HG03064 (cell line): ENCODE results near the gene LBH.

Source experiments
- ATAC-seq: cut with Tn5 transposase; IDR thresholded peaks from one replicate; pipeline ENCODE4 v1.9.1; 2021; ENCODE audit warnings: low read depth; ENCODE audit not compliant: unreplicated experiment

Gene LBH

DNA sequence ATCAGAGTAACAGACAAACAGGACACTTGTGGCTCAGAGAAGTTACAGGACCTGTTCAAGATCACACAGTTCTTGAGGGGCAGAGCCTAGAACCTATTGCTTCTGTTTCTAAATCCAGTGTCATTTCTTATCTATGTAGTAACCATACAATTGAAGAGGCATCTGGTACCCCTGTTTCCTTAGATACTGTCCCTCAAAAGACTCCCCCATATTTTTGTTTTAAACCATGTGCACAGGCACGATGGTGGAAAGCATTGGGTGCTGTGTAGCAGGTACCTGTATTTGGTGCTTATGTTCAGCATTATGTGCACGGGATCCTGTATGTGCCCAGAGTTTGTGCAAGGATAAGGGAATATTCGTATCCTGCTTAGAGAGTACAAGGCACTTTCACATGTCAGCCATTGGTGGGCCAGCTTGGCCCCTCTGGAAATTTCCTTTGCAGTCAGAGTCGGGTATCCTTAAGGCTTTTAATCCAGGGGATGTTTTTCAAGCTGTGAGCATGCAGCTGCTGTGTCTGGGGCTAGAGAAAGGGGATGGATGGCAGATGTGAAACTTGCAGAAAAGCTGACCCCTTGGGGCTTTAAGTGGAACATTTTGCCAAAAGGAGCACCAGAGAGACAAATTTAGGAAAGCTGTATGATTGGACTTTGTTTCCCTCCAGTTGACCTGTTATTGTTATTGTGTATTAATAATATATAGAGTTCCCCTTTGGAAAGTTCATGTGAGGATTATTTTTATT, 2.1 kb downstream of the LBH start:
- ATAC-seq = no peak

DNA sequence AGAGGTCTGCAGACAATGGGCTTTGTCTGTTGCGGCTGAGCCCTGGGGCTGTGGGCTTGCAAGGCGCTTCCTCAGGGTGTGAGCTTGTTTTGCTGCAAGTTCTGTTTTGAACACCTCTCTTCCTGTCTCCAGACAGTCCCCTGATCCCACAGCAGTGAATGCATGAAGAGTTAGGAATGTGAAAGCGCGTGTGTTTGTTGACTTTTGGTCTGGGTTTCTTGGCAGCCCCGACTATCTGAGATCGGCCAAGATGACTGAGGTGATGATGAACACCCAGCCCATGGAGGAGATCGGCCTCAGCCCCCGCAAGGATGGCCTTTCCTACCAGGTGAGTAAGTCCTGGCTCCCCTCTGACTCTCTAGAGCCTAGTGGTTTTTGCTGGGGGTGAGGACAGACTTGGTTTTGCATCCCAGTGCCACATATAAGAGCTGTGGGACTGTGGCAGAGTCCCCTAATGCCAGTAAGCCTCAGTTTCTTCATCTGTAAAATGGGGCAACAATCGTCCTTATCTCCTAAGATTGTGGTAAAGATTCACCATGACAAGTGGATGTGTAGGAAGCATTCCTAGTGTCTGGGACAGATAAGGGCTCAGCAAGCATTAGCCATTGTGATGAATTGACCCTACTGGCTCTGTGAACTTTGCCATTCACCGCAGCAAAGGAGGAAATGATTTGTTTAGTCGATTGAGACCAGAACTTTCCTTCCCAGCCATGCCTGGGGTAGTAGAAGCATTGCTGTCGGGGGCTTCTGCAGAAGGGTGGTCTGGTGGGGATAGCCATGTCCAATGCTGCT, 3.0 kb downstream of the LBH start:
- ATAC-seq = no peak

DNA sequence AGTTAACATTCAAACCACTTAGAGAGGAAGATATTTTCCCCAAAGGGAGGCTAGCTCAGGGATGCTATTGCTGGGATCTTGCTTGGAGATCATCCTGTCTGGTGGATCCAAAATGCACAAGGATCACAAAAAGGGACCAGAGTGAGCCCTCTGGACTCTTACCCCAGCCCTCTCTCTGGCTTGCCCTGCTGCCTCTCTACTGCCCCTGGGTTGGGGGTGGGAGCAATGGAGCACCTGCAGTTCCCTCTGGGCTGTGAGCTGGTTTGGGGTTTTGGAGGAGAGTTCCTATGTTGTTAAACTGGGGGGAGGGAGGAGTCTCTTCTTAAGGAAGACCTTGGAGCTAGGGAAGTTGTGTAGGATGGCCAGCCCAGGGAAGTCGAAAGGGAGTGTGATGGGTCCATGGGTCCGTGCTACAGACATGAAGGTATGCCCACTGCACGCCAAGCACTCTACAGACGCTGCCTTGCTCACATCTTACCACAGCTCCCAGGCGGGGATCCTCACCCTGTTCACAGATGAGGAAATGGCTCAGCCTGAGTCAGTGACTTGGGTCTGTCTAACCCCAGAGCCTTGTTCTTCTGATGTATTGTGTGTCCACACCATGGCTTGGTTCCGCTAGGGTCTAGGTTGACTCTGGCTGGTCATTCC, 3.8 kb downstream of the LBH start:
- ATAC-seq = no peak

DNA sequence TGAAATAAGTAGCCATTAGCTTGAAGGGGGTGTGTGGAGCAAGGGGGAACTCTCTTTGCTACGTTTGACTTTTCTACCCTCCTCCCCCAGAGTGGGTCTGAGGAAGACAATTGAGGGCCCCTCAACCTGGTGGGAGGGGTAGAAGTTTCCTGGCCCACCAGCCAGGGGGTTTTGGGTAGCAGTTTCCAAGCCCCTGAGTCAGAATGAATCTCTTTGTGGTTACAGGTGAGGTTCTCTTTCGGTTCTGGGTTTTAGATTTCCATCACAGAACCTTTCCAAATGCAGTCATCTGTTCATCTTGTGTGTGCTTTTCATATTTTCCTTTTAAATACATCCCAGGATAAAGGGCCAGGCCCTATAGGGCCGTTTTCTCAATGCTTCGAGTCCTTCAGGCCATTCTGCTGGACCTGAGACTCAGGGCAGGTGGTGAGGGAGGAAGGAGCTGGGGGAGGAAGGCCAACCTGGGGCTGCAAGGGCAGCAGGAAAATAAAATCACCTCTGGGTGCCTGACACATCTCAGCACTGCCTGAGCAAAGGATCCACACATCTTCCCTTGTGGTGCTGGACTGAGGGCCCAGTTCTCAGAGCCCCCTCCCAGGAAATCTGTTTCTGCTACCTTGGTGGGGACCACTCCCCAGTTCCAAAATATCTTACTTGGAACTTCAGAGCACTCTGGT, 4.7 kb downstream of the LBH start:
- ATAC-seq = no peak

DNA sequence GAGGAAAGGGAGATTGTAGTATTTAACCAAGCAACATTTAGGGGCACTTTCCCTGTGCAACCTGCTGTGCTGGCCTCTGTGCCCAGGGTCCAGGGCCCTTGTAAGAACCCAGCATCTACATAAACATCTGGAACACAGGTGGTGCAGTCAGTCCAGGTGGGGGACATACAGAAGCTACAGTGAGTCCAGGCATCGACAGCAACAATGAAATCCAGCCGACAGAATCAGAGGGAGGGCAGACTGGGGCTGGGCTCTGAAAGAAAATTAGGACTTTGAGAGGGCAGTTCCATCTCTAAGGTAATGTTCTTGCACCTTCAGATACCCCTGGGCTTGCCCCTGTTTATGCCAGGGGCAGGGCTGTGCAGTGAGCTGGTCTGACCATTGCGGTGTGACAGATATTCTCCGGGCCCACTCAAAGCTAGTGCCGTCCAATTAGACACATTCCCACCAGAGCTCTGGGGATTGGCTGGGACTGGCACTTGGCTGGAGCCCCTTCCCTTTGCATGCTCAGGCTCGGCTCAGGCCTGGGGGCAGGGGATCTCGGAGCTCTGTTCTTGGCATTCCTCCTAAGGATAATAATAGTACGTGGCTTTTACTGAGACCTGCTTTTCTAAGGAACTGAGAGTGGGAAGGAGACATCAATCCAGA, 5.4 kb downstream of the LBH start:
- ATAC-seq = no peak

DNA sequence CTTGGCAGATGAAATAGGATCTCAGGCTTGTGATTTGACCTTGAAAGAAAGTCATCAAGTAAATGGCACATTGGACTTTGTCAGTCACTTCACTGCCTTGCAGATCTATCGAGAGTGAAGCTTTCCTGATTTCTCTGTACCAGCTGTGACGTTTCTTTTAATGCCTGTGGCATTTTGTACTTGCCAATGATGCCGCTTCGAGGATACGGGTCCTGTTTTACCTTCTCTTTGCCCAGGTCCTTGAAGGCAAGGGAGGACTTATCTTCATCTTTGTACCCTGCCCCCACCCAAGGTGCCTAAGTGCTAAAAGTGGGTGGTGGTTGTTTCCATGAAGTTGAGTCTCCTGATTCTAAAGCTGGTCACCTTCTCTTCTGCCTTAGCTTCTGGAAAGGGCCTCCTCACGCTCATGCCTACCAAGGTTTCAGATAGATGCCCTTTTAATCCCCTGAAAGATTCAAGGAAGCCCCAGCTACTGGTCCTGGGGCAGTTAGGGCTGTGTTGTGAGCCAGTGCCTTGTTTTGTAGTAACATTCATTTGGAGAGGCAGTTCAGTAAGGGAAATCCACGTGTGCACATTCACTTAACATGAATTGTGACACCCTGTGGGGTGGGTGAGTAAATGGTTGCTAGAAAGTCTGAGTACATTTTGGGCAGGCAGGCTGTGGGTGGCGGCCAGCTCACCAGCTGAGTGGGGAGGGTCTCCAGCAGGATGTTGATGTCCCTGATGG, 6.1 kb downstream of the LBH start:
- ATAC-seq = no peak

DNA sequence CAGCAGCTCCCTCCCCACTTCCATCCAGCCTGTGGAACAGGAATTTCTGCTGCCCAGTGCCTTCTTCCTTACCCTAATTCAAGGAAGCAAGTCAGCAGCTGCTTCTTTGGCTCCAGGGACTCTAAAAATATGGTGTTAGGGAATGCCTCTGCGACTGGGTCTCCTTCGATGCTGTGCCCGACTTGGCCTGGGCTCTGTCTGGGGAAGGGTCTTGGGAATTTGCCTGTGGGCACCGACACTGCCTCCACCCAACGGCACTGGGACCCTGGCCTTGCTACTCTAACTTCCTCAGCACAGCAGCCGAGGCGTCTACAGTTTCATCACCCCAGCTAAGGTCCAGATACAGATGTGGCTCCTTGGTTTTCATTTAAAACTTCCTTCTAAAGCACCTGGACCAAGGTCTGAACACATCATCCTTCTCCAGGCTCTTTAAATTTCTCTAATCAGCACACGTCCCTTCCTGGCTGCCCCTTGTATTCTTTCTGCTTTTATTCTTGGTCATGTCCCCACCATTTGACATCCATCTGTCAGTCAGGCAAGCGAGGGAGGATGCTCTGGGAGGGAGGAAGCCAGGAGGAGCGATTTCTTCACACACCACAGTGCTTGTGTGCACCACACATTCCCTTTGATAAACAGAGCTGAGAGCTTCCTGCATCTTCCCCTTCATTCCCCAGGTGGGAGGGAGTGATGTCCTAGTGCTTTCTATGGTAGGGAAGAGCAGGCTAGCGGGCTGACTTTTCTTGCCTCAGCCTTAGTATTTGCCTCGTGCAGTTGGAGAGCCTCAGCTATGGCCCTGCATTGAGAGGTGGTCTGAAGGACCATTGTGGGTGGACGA, 6.8 kb downstream of the LBH start:
- ATAC-seq = no peak

DNA sequence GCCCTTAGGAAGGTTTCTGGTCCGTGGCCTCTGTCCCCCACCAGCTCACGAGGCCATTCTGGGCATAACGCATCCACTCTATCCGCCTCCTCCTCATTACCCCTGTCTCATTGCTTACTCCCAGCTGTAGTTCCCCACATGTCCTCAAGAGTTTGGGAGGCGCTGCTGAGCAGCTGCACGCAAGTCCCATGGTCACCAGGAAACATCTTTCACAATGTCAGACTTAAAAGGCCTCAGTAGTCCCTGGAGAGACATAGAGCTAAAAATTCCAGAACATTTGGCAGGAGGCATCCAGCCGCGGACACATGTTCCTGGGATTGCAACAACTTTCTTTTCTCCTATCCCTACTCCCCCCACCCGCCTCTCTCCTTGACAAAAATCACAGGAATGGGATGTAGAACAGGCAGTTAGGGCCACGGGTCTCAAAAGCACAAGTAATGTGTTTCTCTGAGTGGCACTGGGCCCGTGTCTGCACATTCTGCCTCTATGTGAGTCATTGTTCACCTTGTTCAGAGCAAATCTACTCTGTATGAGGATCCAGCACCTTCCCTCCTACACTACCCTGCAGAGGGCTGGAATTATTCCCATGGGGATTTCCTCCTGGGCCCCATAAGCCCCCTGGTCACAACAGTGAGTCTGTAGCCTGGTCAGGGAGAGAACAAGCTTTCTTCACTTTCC, 8.1 kb downstream of the LBH start:
- no peak for ATAC-seq

DNA sequence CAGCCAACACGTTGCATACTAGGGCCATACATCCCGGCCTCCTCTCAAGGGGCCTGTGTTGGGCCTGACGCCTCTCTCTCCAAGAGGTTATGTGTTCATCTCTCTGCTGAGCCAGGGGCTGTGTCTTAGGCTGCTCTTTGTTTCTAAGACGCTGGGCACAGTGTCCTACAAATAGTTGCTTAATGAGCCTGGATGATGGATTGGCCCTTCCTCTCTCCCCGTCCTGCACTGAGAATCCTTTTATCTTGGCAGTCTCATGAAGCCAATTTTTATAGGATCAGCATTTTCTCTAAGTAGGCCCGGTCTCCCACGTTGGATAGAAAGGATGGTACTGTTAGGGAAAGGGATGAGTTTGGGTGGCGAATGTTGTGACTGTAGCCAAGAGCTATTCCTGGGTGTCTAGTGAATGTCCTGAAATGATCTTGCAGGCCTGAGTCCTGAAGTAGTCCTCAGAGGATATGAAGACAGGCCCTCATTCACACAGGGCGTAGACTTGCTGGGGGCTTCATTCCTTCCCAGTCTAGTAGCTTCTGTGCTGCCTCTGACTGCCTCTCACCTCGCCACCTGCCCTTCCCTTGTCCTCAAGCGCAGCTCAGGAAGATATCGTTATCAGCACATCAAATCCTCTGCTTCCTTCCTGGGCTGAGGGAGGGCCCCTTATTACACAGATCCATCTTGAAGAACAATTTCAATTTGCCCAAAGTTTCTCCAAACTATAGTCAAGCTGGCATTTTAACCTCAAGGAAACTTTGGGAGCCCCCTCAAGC, 8.8 kb downstream of the LBH start:
- ATAC-seq = no peak

DNA sequence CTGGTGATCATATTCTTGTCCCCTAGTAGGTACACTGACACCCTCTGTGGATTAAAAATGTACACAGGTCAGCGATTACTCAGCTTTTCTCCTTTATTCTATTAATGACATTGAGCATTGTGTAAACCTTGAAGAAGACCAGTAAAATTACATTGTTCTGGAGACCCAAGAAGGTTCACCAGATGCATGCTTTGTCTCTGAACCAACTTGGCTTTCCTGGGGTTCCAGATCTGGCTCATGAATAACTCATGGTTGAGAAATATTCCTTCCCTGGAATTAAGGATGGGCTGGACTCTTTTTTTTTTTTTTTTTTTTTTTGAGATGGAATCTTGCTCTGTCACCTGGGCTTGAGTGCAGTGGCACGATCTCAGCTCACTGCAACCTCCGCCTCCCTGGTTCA, 11.9 kb downstream of the LBH start:
- no peak for ATAC-seq

DNA sequence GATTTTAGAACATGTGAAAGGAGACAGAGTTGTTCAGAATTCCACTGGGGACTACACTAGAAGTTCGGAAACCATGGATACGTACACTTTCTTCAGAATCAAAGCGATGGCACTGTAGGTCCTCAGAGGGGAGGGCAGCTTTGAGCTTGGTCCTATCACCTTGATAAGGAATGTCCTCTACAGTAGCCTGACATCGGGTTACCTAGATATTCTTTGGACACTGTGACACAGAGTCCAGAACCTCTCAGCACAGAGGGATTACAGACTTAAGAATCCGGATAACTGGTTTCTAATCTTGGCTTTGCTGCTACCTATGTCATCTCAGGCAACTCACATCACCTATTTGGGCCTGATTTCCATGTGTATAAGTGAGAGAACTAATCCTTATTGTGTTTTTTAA, 14.0 kb downstream of the LBH start:
- no peak for ATAC-seq

DNA sequence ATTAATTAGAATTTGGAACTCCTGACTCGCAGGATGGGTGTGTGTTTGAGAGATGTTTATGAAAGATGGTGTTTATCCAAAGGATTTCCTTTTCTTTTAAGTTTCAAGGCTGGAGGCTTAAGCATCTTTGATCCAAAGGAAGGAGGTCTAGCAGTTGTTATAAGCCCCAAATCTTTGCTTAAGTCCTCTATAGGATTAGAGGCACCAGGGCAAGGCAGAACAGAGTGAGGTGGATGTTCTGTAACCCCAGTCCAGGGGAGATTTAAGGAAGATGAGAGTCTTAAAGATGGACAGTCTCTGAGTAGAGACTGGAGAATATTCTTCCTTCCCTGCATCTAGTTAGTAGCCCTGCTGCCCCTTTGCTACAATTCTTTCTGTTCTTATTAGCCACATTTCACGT, 17.5 kb downstream of the LBH start:
- no peak for ATAC-seq

DNA sequence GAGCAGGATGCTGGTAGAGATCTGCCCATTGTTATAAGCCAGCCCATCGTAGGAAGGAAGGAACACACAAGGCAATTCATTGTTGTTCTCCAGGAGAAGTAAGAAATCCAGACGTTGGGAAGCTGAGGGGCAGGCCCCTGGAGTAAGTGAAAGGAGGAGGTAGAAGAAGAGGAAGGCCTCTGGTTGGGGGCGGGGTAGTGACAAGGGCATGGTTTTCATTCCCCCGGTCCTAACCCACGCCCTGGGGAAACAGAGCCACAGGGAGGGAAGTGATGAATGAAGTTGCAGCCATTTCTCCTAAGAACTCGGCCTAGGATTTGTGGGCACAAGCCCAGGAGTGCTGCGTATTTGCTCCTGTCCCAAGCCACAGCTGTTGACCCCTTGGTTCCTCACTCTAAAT, 18.0 kb downstream of the LBH start:
- no peak for ATAC-seq

DNA sequence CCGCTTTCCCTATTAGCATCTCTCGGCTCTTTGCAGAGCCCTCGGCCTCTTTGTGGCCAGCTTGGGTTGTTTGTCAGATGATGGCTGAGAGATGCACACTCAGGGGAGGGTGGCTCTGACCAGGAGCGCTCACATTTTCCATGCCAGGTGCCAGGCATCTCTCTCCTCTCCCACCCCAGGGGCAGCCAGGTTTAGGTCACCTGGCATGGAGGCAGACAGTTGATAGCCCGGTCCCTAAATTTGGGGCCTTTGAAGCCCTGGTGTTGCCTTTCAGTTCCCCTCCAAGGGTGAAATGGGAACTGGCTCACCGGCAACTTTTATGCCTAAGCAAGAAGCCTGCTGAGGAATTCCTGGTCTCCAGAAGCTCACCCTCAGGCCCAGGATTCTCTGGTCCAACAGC, 19.1 kb downstream of the LBH start:
- ATAC-seq = no peak

DNA sequence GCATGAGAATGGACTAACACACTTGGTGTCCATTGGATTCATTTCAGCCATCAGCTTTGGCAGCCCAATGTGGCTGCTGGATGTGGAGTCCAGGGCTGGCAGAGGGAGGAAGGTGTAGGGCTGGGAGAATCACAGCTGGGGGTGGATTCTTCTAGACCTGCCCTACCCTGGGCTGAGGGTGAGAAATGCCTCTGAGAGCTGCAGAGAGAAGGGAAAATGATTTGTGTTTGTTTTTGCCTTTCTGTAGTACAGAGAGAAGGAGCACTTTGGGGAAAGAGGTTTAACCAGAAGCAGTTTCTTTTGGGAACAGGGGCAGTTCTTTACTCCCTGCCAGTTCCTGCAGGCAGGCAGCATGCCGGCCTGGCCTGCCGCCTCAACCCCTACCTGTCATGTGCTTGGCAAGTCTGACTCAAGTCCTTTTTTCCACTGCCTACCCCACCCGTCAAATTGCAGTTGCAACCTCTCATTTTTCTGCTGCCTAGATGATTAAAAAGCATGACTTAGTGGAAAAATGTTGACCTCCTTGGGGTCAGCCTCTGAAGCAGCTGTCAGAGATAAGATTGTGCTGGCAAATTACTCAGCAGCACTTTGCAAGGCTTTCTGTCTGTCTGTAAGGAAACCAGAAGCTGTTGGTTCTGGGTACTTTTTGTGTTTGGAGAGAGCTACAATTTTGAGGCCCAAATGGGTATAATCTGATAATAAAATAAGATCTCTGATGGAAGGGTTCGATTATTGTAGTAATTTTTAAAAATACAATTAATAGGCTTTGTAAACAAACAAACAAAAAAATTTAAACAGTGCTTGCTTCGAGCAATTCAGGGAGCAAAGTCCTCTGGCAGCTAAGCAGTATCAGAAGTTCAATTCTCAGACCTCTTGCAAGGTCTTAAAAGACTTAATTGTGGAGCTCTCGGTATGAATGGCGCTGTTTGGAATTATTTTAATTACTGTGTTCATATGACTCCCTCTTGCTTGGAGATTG, 21.7 kb downstream of the LBH start:
- ATAC-seq = no peak

DNA sequence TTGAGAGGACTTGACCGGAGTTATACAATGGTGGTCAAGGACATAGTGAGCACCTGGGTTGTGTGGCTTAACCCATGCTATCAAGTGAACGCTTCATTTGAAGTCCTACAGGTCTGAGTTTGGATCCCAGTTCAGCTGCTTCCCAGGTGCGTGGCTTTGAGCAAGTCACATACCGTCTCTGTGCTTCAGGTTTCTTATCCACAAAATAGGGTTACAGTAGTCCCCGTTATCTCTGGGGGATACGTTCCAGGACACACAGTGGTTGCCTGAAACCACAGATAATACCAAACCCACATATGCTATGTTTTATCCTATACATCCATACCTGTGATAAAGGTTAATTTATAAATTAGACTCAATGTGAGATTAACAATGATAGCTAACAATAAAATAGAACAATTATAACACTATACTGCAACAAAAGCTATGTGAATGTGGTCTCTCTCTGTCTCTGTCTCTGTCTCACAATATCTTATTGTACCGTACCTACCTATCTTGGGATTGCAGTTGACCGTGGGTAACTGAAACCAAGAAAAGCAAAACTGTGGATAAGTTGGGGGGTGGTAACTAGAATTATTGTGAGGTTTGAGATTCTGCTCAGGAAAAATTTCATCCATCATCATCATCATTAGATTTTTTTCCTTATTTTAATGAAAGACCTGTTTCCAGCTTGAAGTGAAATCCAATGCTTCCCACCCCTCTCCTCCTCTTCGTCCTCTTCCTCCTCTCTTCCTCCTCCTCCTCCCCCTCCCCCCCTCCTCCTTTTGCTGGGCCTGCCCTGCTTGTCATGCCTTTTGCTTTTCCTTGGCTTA, 22.7 kb downstream of the LBH start:
- no peak for ATAC-seq
